ENCODE measurements around the gene LSM12. TPM values are rescaled to one million over a fixed set of nuclear protein-coding genes. Genes with fewer than 3 reads are reported as not detected.

Gene LSM12
- polyA plus RNA-seq, 1 of the 3 experiments (the other 2 are of a cell fraction), result 26.6 TPM

GRCh38 chr17:44087319-44087718 lies 20.8 kb upstream of the LSM12 start:
- no peak for TF ChIP-seq RCOR1 (IDR thresholded peaks at IDR 0.05; ENCODE audit: low read length)
- no peak for TF ChIP-seq FOXJ3 (CRISPR knock-in tag; IDR thresholded peaks at IDR 0.05)
- no peak for TF ChIP-seq ZBTB33 (IDR thresholded peaks at IDR 0.05; ENCODE audit: borderline replicate concordance, low read depth)
- no peak for TF ChIP-seq RAD21 (IDR thresholded peaks at IDR 0.05; ENCODE audit: low read length)
- no peak for TF ChIP-seq FOSL2 (IDR thresholded peaks at IDR 0.05; ENCODE audit: borderline replicate concordance, low read depth)
- no peak for TF ChIP-seq MAX (IDR thresholded peaks at IDR 0.05; ENCODE audit: low read depth)
- no peak for TF ChIP-seq MXI1 (IDR thresholded peaks at IDR 0.05; ENCODE audit: low read depth, low read length)
- no peak for TF ChIP-seq TEAD4 (IDR thresholded peaks at IDR 0.05; ENCODE audit: borderline replicate concordance, insufficient read depth)
- TF ChIP-seq USF1 (IDR thresholded peaks at IDR 0.05; ENCODE audit: borderline replicate concordance, low read depth), result no peak
- WGBS (ENCODE audit: low lambda C conversion rate), result 74% methylated on average over 7 of the region's 8 CpGs
- H4K20me1 ChIP-seq (ENCODE audit: insufficient read depth), result no peaks in the 10 kb centered on the region
- H3K9ac ChIP-seq, result peak overlapping the region; percentile 42; the same call in 1 of the 2 replicates
- ChIA-PET POLR2A (interaction anchor here (0.7 to 1.1 kb wide), 2 partner anchors 8 to 12 kb away, joined by 3 read pairs; no protein-coding TSS in a partner anchor), CTCF (interaction anchor here (0.7 to 4.3 kb wide), 8 partner anchors 9 to 178 kb away, joined by 3 to 23 read pairs (median 4); partner anchors contain the start of gene G6PC3)
- H3K79me2 ChIP-seq (ENCODE audit: insufficient read depth), result no peaks in the 10 kb centered on the region
- H3K4me3 ChIP-seq (ENCODE audit: low read depth in 2 of 2, low read length in 1 of 2), result no peak overlapping the region
- H2AFZ ChIP-seq (ENCODE audit: low read depth), result no peak overlapping the region
- no peaks in the 10 kb centered on the region for H3K27me3 ChIP-seq (ENCODE audit: insufficient read depth)
- peaks cover 12 to 15% of the 10 kb centered on the region in 2 experiments; a peak in 3 of 4 replicates for H3K4me1 ChIP-seq (ENCODE audit: control insufficient read depth in 1 of 2, insufficient read depth in 2 of 2, low read depth in 1 of 2, low read length in 1 of 2)
- no peak for DNase-seq
- peak overlapping the region; percentile 79 for H3K4me2 ChIP-seq
- peaks cover 20% of the 10 kb centered on the region for H3F3A ChIP-seq (replicated peaks; ENCODE audit: insufficient read depth)
- no peaks in the 10 kb centered on the region for H3K9me3 ChIP-seq
- H3K27ac ChIP-seq (ENCODE audit: low read depth in 2 of 2, low read length in 1 of 2), result peak overlapping the region; percentile 24 to 63; a peak in 3 of 4 replicates
- peaks cover 4 to 13% of the 10 kb centered on the region in 2 experiments for H3K36me3 ChIP-seq (replicated peaks in 1 of 2; ENCODE audit: control insufficient read depth in 1 of 2, insufficient read depth in 2 of 2, low read length in 1 of 2)
- no peaks in the 10 kb centered on the region for H3K9me2 ChIP-seq

- Histone ChIP-seq H3K9ac (peak overlapping the region; percentile 42; the same call in 1 of the 2 replicates), H3K4me3 (ENCODE audit: low read depth in 2 of 2, low read length in 1 of 2) (no peak overlapping the region), H4K20me1 (ENCODE audit: insufficient read depth) (no peaks in the 10 kb centered on the region), H3K36me3 (replicated peaks in 1 of 2; ENCODE audit: control insufficient read depth in 1 of 2, insufficient read depth in 2 of 2, low read length in 1 of 2) (peaks cover 4 to 15% of the 10 kb centered on the region in 2 experiments), H3K27ac (ENCODE audit: low read depth in 2 of 2, low read length in 1 of 2) (peak overlapping the region in 1 of 2 experiments; percentile 75; a peak in 3 of 4 replicates), H3K9me2 (no peaks in the 10 kb centered on the region), H3K79me2 (ENCODE audit: insufficient read depth) (no peaks in the 10 kb centered on the region), H3K4me2 (peak overlapping the region; percentile 79), H2AFZ (ENCODE audit: low read depth) (no peak overlapping the region), H3F3A (replicated peaks; ENCODE audit: insufficient read depth) (peaks cover 20% of the 10 kb centered on the region), H3K27me3 (ENCODE audit: insufficient read depth) (no peaks in the 10 kb centered on the region), H3K4me1 (ENCODE audit: control insufficient read depth in 1 of 2, insufficient read depth in 2 of 2, low read depth in 1 of 2, low read length in 1 of 2) (peaks cover 12 to 15% of the 10 kb centered on the region in 2 experiments; a peak in 3 of 4 replicates), H3K9me3 (no peaks in the 10 kb centered on the region)
- POLR2A ChIA-PET, result interaction anchor here (0.5 to 1.1 kb wide), 3 partner anchors 9 to 1427 kb away, joined by 3 read pairs; no protein-coding TSS in a partner anchor
- CTCF ChIA-PET, result interaction anchor here (0.7 to 4.3 kb wide), 9 partner anchors 16 to 177 kb away, joined by 3 to 23 read pairs (median 5); partner anchors contain the start of gene G6PC3
- WGBS (ENCODE audit: low lambda C conversion rate), result 26% methylated on average over 17 of the region's 23 CpGs
- peak; percentile 81 for DNase-seq
- TF ChIP-seq JUND (IDR thresholded peaks at IDR 0.05) (peak; percentile 68), IRF3 (IDR thresholded peaks at IDR 0.05; ENCODE audit: low read depth, low read length) (no peak), SMC3 (IDR thresholded peaks at IDR 0.05; ENCODE audit: low read depth, low read length) (no peak), EP300 (IDR thresholded peaks at IDR 0.05; ENCODE audit: borderline replicate concordance in 1 of 2, low read depth in 1 of 2, low read length in 1 of 2) (no peak), MEF2A (IDR thresholded peaks at IDR 0.05; ENCODE audit: borderline replicate concordance, low read depth) (no peak; the same call in 1 of the 2 replicates), POLR2AphosphoS5 (IDR thresholded peaks at IDR 0.05; ENCODE audit: low read depth, low read length) (peak; percentile 50; the same call in 1 of the 2 replicates), SIN3A (IDR thresholded peaks at IDR 0.05; ENCODE audit: borderline replicate concordance, low read depth, low read length) (0 out of 2 replicates have a peak, but pooled peaks have one; percentile 34), USF2 (IDR thresholded peaks at IDR 0.05; ENCODE audit: borderline replicate concordance, low read depth, low read length) (no peak), FOSL2 (IDR thresholded peaks at IDR 0.05; ENCODE audit: borderline replicate concordance, low read depth) (peak; percentile 79; the same call in 1 of the 2 replicates)
Measured at GRCh38 chr17:44086364-44087311, 20.2 kb upstream of the LSM12 start.
